Naive thymus-derived CD4-positive, alpha-beta T cell (primary cell): ENCODE measurements around the gene NUMB. TPM values are rescaled to one million over a fixed set of nuclear protein-coding genes. Genes with fewer than 3 reads are reported as not detected.
A peak's percentile ranks its signal among the peaks of the same experiment; 100 is the strongest.

Experiments
- ATAC-seq: fragments of 150-1000 bp; cut with Tn5 transposase; 2 replicates; pipeline ENCODE4 v1.10.0; 2021; ENCODE audit warnings: mild to moderate bottlenecking, moderate library complexity
- CTCF ChIA-PET: fragments of 350-600 bp; sonication (Branson Sonifier 250); formaldehyde crosslinking; loops from one replicate; lab custom pipeline; 2021; ENCODE audit warnings: antibody characterized with exemption; lab: Charles Lee
- POLR2A ChIA-PET: fragments of 350-600 bp; sonication (Branson Sonifier 250); formaldehyde crosslinking; loops from one replicate; lab custom pipeline; 2021; ENCODE audit warnings: antibody characterized with exemption, inconsistent platforms; lab: Charles Lee
- DNase-seq, 9 donors: peaks; one replicate each; pipeline versions ENCODE4 v3.0.0 to v3.0.0-alpha.2; 2020 to 2022; ENCODE audit warnings: mixed read lengths in 1 of 9
- H3K27ac ChIP-seq: one replicate; pipeline ENCODE4 v1.7.0; 2013; ENCODE audit warnings: mild to moderate bottlenecking, low read depth, low read length, moderate library complexity
- H3K27me3 ChIP-seq, 2 donors: one replicate each; pipeline ENCODE4 v1.7.0; 2013; ENCODE audit warnings: low read length in 2 of 2, mild to moderate bottlenecking in 2 of 2, moderate library complexity in 2 of 2; ENCODE audit not compliant: control insufficient read depth in 2 of 2, insufficient read depth in 2 of 2
- H3K36me3 ChIP-seq, 3 experiments: 1 replicate in 2 of 3; 2 replicates in 1 of 3; pipeline ENCODE4 v1.7.0; 2013; ENCODE audit warnings: low read length in 3 of 3, mild to moderate bottlenecking in 3 of 3, moderate library complexity in 1 of 3; ENCODE audit not compliant: insufficient read depth in 3 of 3, control insufficient read depth in 2 of 3
- H3K4me1 ChIP-seq, 2 donors: one replicate each; pipeline ENCODE4 v1.7.0; 2013; ENCODE audit warnings: low read length in 2 of 2, mild to moderate bottlenecking in 2 of 2, moderate library complexity in 1 of 2; ENCODE audit not compliant: control insufficient read depth in 2 of 2, insufficient read depth in 2 of 2
- H3K4me3 ChIP-seq: 2 replicates; pipeline ENCODE4 v1.7.0; 2013; ENCODE audit warnings: mild to moderate bottlenecking, low read length
- H3K9me3 ChIP-seq, 3 experiments: 1 replicate in 2 of 3; 2 replicates in 1 of 3; pipeline ENCODE4 v1.7.0; 2013; ENCODE audit warnings: low read length in 3 of 3; ENCODE audit not compliant: control insufficient read depth in 2 of 3
- H3K27ac Mint-ChIP-seq, 9 donors: one replicate each; pipeline ENCODE4 v1.8.0; 2020 to 2022; ENCODE audit warnings: mixed read lengths in 9 of 9, mild to moderate bottlenecking in 8 of 9, moderate library complexity in 5 of 9, inconsistent platforms in 2 of 9
- H3K27me3 Mint-ChIP-seq, 5 donors: one replicate each; pipeline ENCODE4 v1.8.0; 2021 to 2022; ENCODE audit warnings: mixed read lengths in 5 of 5, mild to moderate bottlenecking in 1 of 5
- H3K36me3 Mint-ChIP-seq, 5 donors: one replicate each; pipeline ENCODE4 v1.8.0; 2020 to 2022; ENCODE audit warnings: mixed read lengths in 5 of 5, mild to moderate bottlenecking in 3 of 5, inconsistent platforms in 1 of 5
- H3K4me1 Mint-ChIP-seq, 7 donors: one replicate each; pipeline ENCODE4 v1.8.0; 2020 to 2022; ENCODE audit warnings: mixed read lengths in 7 of 7, mild to moderate bottlenecking in 3 of 7, inconsistent platforms in 1 of 7
- H3K4me3 Mint-ChIP-seq, 10 donors: one replicate each; pipeline ENCODE4 v1.8.0; 2020 to 2022; ENCODE audit warnings: mild to moderate bottlenecking in 10 of 10, mixed read lengths in 10 of 10, moderate library complexity in 6 of 10, inconsistent platforms in 2 of 10
- H3K9me3 Mint-ChIP-seq, 11 donors: one replicate each; pipeline ENCODE4 v1.8.0; 2020 to 2022; ENCODE audit warnings: mixed read lengths in 11 of 11, mild to moderate bottlenecking in 4 of 11, inconsistent platforms in 1 of 11, moderate library complexity in 1 of 11
- intact Hi-C, 2 donors: fragments of 100-400 bp; cut with micrococcal nuclease; formaldehyde crosslinking; loops; one replicate each; pipeline ENCODE4 v1.15.1; 2023
- polyA plus RNA-seq, 2 donors: library from polyadenylated mRNA; unstranded; fragments of 300-500 nt; fragmentation: Illumina TruSeq; gene quantifications; one replicate each; pipeline ENCODE4 v1.2.3, GENCODE V29; 2021
- total RNA-seq, 6 experiments: library from RNA in 5 of 6; stranded (reverse) in 5 of 6; gene quantifications; 1 replicate in 5 of 6; 2 replicates in 1 of 6; pipeline ENCODE4 v1.2.3 and lab custom pipeline; 2021 to 2026

The NUMB gene
- total and polyA plus RNA-seq, 7 experiments from 2014 or later, result 32.7 to 90.6 (median 49.0) TPM

DNA sequence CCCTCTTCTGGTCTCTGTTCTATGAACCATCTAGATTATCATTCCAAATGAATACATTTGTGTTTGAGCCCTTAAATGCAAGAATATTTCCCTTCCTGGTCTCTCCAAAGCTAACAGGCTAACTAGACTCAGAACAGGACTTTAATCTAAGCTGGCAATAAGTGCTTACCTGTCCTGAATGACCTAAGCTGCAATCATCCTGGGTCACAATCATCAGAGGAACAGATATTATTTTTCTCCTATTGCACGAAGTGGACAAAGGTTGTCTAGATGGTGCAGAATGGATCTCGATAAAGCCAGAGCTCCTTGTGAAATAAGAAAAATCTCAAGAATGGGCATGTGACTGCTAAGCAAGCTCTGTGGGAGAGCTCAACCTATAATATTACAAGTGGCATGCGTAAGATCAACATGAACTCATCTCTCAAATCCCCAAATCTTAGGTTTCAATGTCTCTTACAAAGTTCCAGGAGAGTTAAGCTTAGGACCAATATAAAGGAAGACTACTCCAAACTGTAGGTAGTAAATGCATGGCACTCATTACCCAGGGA is 10.6 kb upstream of the NUMB start:
- Histone ChIP-seq H3K4me1 (peaks cover 0 to 13% of the 10 kb centered on the region in 2 donors), H3K4me3 (no peak overlapping the region), H3K27ac (no peak overlapping the region), H3K9me3 (no peaks in the 10 kb centered on the region), H3K27me3 (no peaks in the 10 kb centered on the region), H3K36me3 (no peaks in the 10 kb centered on the region)
- Mint-ChIP-seq H3K9me3 (no peaks in the 10 kb centered on the region), H3K4me3 (no peak overlapping the region), H3K4me1 (peaks cover 15 to 41% (median 24%) of the 10 kb centered on the region in 7 donors), H3K27ac (no peak overlapping the region), H3K36me3 (no peaks in the 10 kb centered on the region), H3K27me3 (no peaks in the 10 kb centered on the region)
- ChIA-PET CTCF (interaction anchor here (0.6 to 6.6 kb wide), 3 partner anchors 10 to 174 kb away, joined by 4 to 117 read pairs (median 4); partner anchors contain the start of gene NUMB), POLR2A (interaction anchor here (1.2 to 2.1 kb wide), 2 partner anchors 10 to 22 kb away, joined by 4 to 7 read pairs; partner anchors contain the start of genes NUMB and RIOX1)
- intact Hi-C loops, result no loop called here
- ATAC-seq (no peak), DNase-seq (no peak)

GRCh38 chr14:73467800-73468199 is 9.5 kb upstream of the NUMB start:
- ChIA-PET POLR2A (interaction anchor here (1.2 to 2.1 kb wide), 2 partner anchors 9 to 23 kb away, joined by 4 to 7 read pairs; partner anchors contain the start of genes NUMB and RIOX1), CTCF (interaction anchor here (0.6 to 6.6 kb wide), 3 partner anchors 21 to 305 kb away, joined by 3 to 117 read pairs (median 4); no protein-coding TSS in a partner anchor)
- H3K9me3 ChIP-seq, result no peaks in the 10 kb centered on the region
- Mint-ChIP-seq H3K36me3 (no peaks in the 10 kb centered on the region), H3K4me3 (no peak overlapping the region), H3K9me3 (no peaks in the 10 kb centered on the region), H3K4me1 (peaks cover 17 to 46% (median 30%) of the 10 kb centered on the region in 7 donors), H3K27ac (peak overlapping the region in 4 of 9 donors; percentile 1 to 65 (median 28)), H3K27me3 (no peaks in the 10 kb centered on the region)
- no peaks in the 10 kb centered on the region for H3K36me3 ChIP-seq
- intact Hi-C loops, result no loop called here
- no peaks in the 10 kb centered on the region for H3K27me3 ChIP-seq
- ATAC-seq (no peak), DNase-seq (peak in 1 of 9 donors; percentile 51)
- H3K4me1 ChIP-seq, result peaks cover 0 to 13% of the 10 kb centered on the region in 2 donors
- H3K4me3 ChIP-seq, result no peak overlapping the region
- no peak overlapping the region for H3K27ac ChIP-seq

DNA sequence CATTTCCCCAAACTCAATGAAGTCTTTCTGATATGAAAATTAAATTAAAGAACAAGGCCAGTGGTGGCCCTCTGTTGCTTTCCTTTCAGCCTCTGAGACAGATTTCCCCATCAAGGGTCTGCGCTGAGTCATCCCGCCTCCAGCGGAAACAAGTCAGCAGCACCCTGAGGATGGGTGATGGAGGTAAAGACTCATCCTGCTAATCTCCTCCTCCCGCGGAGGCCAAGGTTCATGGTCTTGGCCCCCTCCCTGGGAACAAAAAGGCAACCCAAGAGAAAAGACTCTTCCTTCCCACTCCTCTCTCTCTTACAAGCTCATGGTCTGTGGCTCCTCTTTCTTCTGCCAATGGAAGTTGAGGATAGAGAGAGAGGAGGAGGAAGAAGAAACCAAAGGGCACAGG is 9.0 kb upstream of the NUMB start:
- Mint-ChIP-seq H3K4me1 (peaks cover 17 to 46% (median 30%) of the 10 kb centered on the region in 7 donors), H3K4me3 (peak overlapping the region in 1 of 10 donors; percentile 26), H3K27ac (peak overlapping the region in 2 of 9 donors; percentile 2 to 65), H3K36me3 (no peaks in the 10 kb centered on the region), H3K27me3 (no peaks in the 10 kb centered on the region), H3K9me3 (no peaks in the 10 kb centered on the region)
- Histone ChIP-seq H3K27me3 (no peaks in the 10 kb centered on the region), H3K27ac (no peak overlapping the region), H3K4me1 (peaks cover 0 to 13% of the 10 kb centered on the region in 2 donors), H3K4me3 (no peak overlapping the region), H3K9me3 (no peaks in the 10 kb centered on the region), H3K36me3 (no peaks in the 10 kb centered on the region)
- ChIA-PET CTCF (interaction anchor here (0.6 to 6.6 kb wide), 3 partner anchors 21 to 305 kb away, joined by 3 to 117 read pairs (median 4); no protein-coding TSS in a partner anchor), POLR2A (interaction anchor here (1.2 kb wide), 1 partner anchor 24 kb away, joined by 4 read pairs; the partner anchor contains the start of gene RIOX1)
- intact Hi-C loops, result no loop called here
- ATAC-seq (peak; percentile 30), DNase-seq (peak in 1 of 9 donors; percentile 71)

DNA sequence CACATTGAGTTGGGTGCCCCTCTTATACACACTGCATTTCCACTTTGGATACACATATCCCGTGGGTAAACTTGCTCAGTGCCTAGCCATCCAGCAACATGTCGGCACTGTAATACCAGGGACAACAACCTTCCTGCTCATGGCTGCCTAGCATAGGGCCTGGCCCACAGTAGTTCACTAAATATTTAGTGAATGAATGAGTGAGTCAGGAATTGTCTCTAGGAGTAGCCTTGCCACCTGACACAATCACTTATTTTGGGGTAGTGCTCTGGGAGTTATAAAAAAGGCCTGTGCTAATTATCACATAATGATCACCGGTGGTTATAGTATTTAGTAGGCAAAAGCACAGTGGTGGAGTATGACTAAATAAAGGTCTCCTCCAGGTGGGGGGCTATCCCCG is 8.5 kb upstream of the NUMB start:
- Mint-ChIP-seq H3K36me3 (no peaks in the 10 kb centered on the region), H3K4me1 (peaks cover 17 to 48% (median 26%) of the 10 kb centered on the region in 7 donors), H3K9me3 (no peaks in the 10 kb centered on the region), H3K27me3 (no peaks in the 10 kb centered on the region), H3K4me3 (no peak overlapping the region), H3K27ac (no peak overlapping the region)
- Histone ChIP-seq H3K36me3 (no peaks in the 10 kb centered on the region), H3K27me3 (no peaks in the 10 kb centered on the region), H3K4me3 (no peak overlapping the region), H3K27ac (no peak overlapping the region), H3K4me1 (peaks cover 0 to 13% of the 10 kb centered on the region in 2 donors), H3K9me3 (no peaks in the 10 kb centered on the region)
- ChIA-PET POLR2A (no interaction called here), CTCF (interaction anchor here (6.6 kb wide), 1 partner anchor 172 kb away, joined by 117 read pairs; no protein-coding TSS in a partner anchor)
- DNase-seq (no peak), ATAC-seq (no peak)
- intact Hi-C loops, result no loop called here

DNA sequence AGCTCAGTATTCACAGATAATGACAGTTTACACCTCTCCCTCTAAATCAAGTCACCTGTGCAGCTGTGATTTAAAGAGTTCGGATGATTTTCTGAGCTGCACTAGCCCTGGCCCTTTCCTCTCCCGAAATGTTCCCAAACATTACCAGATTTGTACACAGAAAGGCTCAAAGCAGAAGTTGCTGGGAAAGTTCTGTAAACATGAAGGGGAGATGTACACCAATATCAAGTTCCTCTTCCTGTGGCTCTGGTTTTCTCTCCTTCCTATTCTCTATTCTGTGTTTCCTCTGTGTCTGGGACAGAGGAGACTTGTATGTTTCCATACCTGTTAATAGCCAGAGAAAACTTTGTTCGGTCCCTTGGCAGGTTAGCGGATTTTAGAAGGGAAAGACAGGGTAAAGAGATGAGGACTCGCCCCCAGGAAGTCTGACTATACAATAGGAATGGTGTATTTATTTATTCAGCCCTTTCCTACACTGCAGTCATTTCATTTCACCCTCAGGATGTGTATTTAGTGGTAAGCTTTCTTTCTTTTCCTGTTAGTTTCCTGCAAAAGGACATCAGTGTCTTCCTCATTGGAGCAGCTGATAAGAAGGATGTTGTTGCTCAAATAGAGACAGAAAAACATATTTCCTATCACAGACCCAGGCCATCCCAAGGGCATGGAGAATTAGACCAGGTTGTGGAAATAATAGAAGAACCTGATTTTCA is 7.6 kb upstream of the NUMB start:
- H3K36me3 ChIP-seq, result no peaks in the 10 kb centered on the region
- H3K4me3 ChIP-seq, result no peak overlapping the region
- H3K27me3 ChIP-seq, result no peaks in the 10 kb centered on the region
- peak overlapping the region in 5 of 10 donors; percentile 1 to 29 (median 17) for H3K4me3 Mint-ChIP-seq
- ATAC-seq (no peak), DNase-seq (no peak)
- peak overlapping the region in 6 of 9 donors; percentile 12 to 82 (median 44) for H3K27ac Mint-ChIP-seq
- H3K4me1 Mint-ChIP-seq, result peaks cover 17 to 52% (median 26%) of the 10 kb centered on the region in 7 donors
- H3K4me1 ChIP-seq, result peaks cover 0 to 13% of the 10 kb centered on the region in 2 donors
- intact Hi-C loops, result no loop called here
- H3K27me3 Mint-ChIP-seq, result no peaks in the 10 kb centered on the region
- H3K9me3 ChIP-seq, result no peaks in the 10 kb centered on the region
- H3K36me3 Mint-ChIP-seq, result no peaks in the 10 kb centered on the region
- no peaks in the 10 kb centered on the region for H3K9me3 Mint-ChIP-seq
- H3K27ac ChIP-seq, result no peak overlapping the region
- CTCF ChIA-PET, result interaction anchor here (0.6 to 6.6 kb wide), 2 partner anchors 171 to 172 kb away, joined by 4 to 117 read pairs; no protein-coding TSS in a partner anchor
- POLR2A ChIA-PET, result interaction anchor here (0.6 to 0.7 kb wide), 2 partner anchors 251 to 330 kb away, joined by 3 to 4 read pairs; partner anchors contain the start of gene PSEN1

- Histone ChIP-seq H3K27me3 (no peaks in the 10 kb centered on the region), H3K27ac (no peak overlapping the region), H3K4me3 (no peak overlapping the region), H3K9me3 (no peaks in the 10 kb centered on the region), H3K4me1 (peaks cover 0 to 13% of the 10 kb centered on the region in 2 donors), H3K36me3 (peaks cover 0 to under 1% (median 0%) of the 10 kb centered on the region in 3 experiments)
- H3K4me1 Mint-ChIP-seq, result peaks cover 17 to 62% (median 38%) of the 10 kb centered on the region in 7 donors
- peak overlapping the region in 1 of 10 donors; percentile 50 for H3K4me3 Mint-ChIP-seq
- DNase-seq (peak in 1 of 9 donors; percentile 55), ATAC-seq (peak; percentile 27)
- peaks cover 0 to 2% (median 0%) of the 10 kb centered on the region in 5 donors for H3K36me3 Mint-ChIP-seq
- intact Hi-C loops, result no loop called here
- POLR2A ChIA-PET, result no interaction called here
- H3K27me3 Mint-ChIP-seq, result no peaks in the 10 kb centered on the region
- CTCF ChIA-PET, result interaction anchor here (0.6 to 2.2 kb wide), 3 partner anchors 8 to 168 kb away, joined by 3 to 24 read pairs (median 4); no protein-coding TSS in a partner anchor
- no peaks in the 10 kb centered on the region for H3K9me3 Mint-ChIP-seq
- peak overlapping the region in 2 of 9 donors; percentile 12 to 85 for H3K27ac Mint-ChIP-seq
Measured at GRCh38 chr14:73463411-73463810, 5.1 kb upstream of the NUMB start.
